Measurements from ENCODE around the gene RTN1. TPM values are rescaled to one million over a fixed set of nuclear protein-coding genes. Genes with fewer than 3 reads are reported as not detected.

RTN1 gene
- total RNA-seq, 1 donor from 2014 or later = 2.1 TPM

- H3K36me3 Mint-ChIP-seq (ENCODE audit: low read depth, unreplicated experiment) = no peaks in the 10 kb centered on the region
- no peak overlapping the region for H3K27ac Mint-ChIP-seq (ENCODE audit: unreplicated experiment)
- DNase-seq (ENCODE audit: low spot score) = no peak
- peaks cover 3% of the 10 kb centered on the region for H3K4me1 Mint-ChIP-seq (ENCODE audit: unreplicated experiment)
- no peaks in the 10 kb centered on the region for H3K9me3 Mint-ChIP-seq (ENCODE audit: unreplicated experiment)
- no peak for TF ChIP-seq CTCF (IDR thresholded peaks at IDR 0.05; ENCODE audit: unreplicated experiment)
- no peak overlapping the region for H3K4me3 Mint-ChIP-seq (ENCODE audit: unreplicated experiment)
- no peaks in the 10 kb centered on the region for H3K27me3 Mint-ChIP-seq (ENCODE audit: unreplicated experiment)
Observed at GRCh38 chr14:59711080-59711479, 159.5 kb downstream of the RTN1 start.

- DNase-seq (ENCODE audit: low spot score) = no peak
- Mint-ChIP-seq H3K27ac (ENCODE audit: unreplicated experiment) (no peak overlapping the region), H3K27me3 (ENCODE audit: unreplicated experiment) (peaks cover under 1% of the 10 kb centered on the region), H3K4me3 (ENCODE audit: unreplicated experiment) (no peak overlapping the region), H3K36me3 (ENCODE audit: low read depth, unreplicated experiment) (no peaks in the 10 kb centered on the region), H3K4me1 (ENCODE audit: unreplicated experiment) (peaks cover 15% of the 10 kb centered on the region), H3K9me3 (ENCODE audit: unreplicated experiment) (no peaks in the 10 kb centered on the region)
- TF ChIP-seq CTCF (IDR thresholded peaks at IDR 0.05; ENCODE audit: unreplicated experiment) = no peak
Observed at GRCh38 chr14:59707778-59708561, 162.6 kb downstream of the RTN1 start.

- no peaks in the 10 kb centered on the region for H3K36me3 Mint-ChIP-seq (ENCODE audit: low read depth, unreplicated experiment)
- no peak overlapping the region for H3K4me3 Mint-ChIP-seq (ENCODE audit: unreplicated experiment)
Observed at GRCh38 chr14:59705866-59706265, 164.7 kb downstream of the RTN1 start.

GRCh38 chr14:59705245-59705644 lies 165.3 kb downstream of the RTN1 start:
- Mint-ChIP-seq H3K4me3 (ENCODE audit: unreplicated experiment) (no peak overlapping the region), H3K27me3 (ENCODE audit: unreplicated experiment) (peaks cover 3% of the 10 kb centered on the region), H3K36me3 (ENCODE audit: low read depth, unreplicated experiment) (no peaks in the 10 kb centered on the region), H3K27ac (ENCODE audit: unreplicated experiment) (no peak overlapping the region), H3K9me3 (ENCODE audit: unreplicated experiment) (no peaks in the 10 kb centered on the region), H3K4me1 (ENCODE audit: unreplicated experiment) (peaks cover 15% of the 10 kb centered on the region)
- no peak for TF ChIP-seq CTCF (IDR thresholded peaks at IDR 0.05; ENCODE audit: unreplicated experiment)
- DNase-seq (ENCODE audit: low spot score) = no peak

More at GRCh38 chr14:59705866-59706265, 164.7 kb downstream of the RTN1 start:
- Mint-ChIP-seq H3K9me3 (ENCODE audit: unreplicated experiment) (no peaks in the 10 kb centered on the region), H3K27me3 (ENCODE audit: unreplicated experiment) (peaks cover 3% of the 10 kb centered on the region), H3K4me1 (ENCODE audit: unreplicated experiment) (peaks cover 15% of the 10 kb centered on the region), H3K27ac (ENCODE audit: unreplicated experiment) (no peak overlapping the region)
- TF ChIP-seq CTCF (IDR thresholded peaks at IDR 0.05; ENCODE audit: unreplicated experiment) = no peak
- DNase-seq (ENCODE audit: low spot score) = no peak

GRCh38 chr14:59704054-59704645 lies 166.4 kb downstream of the RTN1 start:
- H3K4me1 Mint-ChIP-seq (ENCODE audit: unreplicated experiment) = peaks cover 15% of the 10 kb centered on the region
- DNase-seq (ENCODE audit: low spot score) = no peak
- H3K4me3 Mint-ChIP-seq (ENCODE audit: unreplicated experiment) = no peak overlapping the region
- peaks cover 3% of the 10 kb centered on the region for H3K27me3 Mint-ChIP-seq (ENCODE audit: unreplicated experiment)
- no peak overlapping the region for H3K27ac Mint-ChIP-seq (ENCODE audit: unreplicated experiment)
- no peaks in the 10 kb centered on the region for H3K36me3 Mint-ChIP-seq (ENCODE audit: low read depth, unreplicated experiment)
- TF ChIP-seq CTCF (IDR thresholded peaks at IDR 0.05; ENCODE audit: unreplicated experiment) = no peak
- no peaks in the 10 kb centered on the region for H3K9me3 Mint-ChIP-seq (ENCODE audit: unreplicated experiment)
